OCI-LY7 (cell line): ENCODE measurements around the gene TLR6.

Experiments
- CTCF ChIP-seq: fragments of 200-600 bp; sonication (generic); conservative IDR thresholded peaks from 2 replicates; pipeline ENCODE4 v1.5.1; 2014; ENCODE audit warnings: mild to moderate bottlenecking, antibody characterized with exemption, low read length, moderate library complexity, mixed read lengths
- EZH2phosphoT487 ChIP-seq: fragments of 200-600 bp; sonication (generic); IDR thresholded peaks from 2 replicates; pipeline ENCODE4 v1.6.1; 2018; ENCODE audit warnings: low read depth, borderline replicate concordance, mild to moderate bottlenecking, mixed run types, antibody characterized with exemption, low read length, moderate library complexity, mixed read lengths

- TF ChIP-seq CTCF, result no peak
- TF ChIP-seq EZH2phosphoT487, result no peak
These were observed 18.8 kb downstream of the TLR6 start for GRCh38 chr4:38837849-38838248.
